HEK293 (cell line): ENCODE measurements around the gene NCKAP5.

Source experiments
- CTCF ChIA-PET: fragments of 350-600 bp; formaldehyde crosslinking; extraction: SDS; loops from one replicate; lab custom pipeline; 2021; ENCODE audit warnings: antibody characterized with exemption; lab: Yijun Ruan, JAX
- POLR2A ChIA-PET: fragments of 300-600 bp; formaldehyde crosslinking; extraction: SDS; loops from one replicate; lab custom pipeline; 2020; ENCODE audit warnings: antibody characterized with exemption, inconsistent platforms; lab: Yijun Ruan, JAX
- H3K27ac ChIP-seq: fragments of 200-500 bp; sonication (Bioruptor generic); 2 replicates; pipeline ENCODE4 v1.5.1; 2014; ENCODE audit warnings: low read depth, low read length, control low read depth, inconsistent platforms; ENCODE audit errors: extremely low read depth
- H3K36me3 ChIP-seq, 2 experiments: fragments of 200-500 bp in 1 of 2; sonication (Bioruptor generic) in 1 of 2; 1 replicate in 1 of 2; 2 replicates in 1 of 2; pipeline ENCODE4 v1.5.1; 2014 to 2017; ENCODE audit warnings: inconsistent platforms in 2 of 2, low read length in 2 of 2; ENCODE audit not compliant: control insufficient read depth in 2 of 2, insufficient read depth in 1 of 2
- H3K4me1 ChIP-seq: fragments of 200-500 bp; sonication (Bioruptor generic); 2 replicates; pipeline ENCODE4 v1.5.1; 2014; ENCODE audit warnings: mild to moderate bottlenecking, low read length, inconsistent platforms; ENCODE audit not compliant: control insufficient read depth, insufficient read depth
- H3K4me3 ChIP-seq: 2 replicates; pipeline ENCODE4 v1.5.1; 2011; ENCODE audit warnings: low read depth, mild to moderate bottlenecking, control low read depth, low read length, moderate library complexity
- H3K9me3 ChIP-seq: fragments of 200-500 bp; sonication (Bioruptor generic); 2 replicates; pipeline ENCODE4 v1.5.1; 2014; ENCODE audit warnings: low read depth, low read length, inconsistent platforms; ENCODE audit not compliant: control insufficient read depth, insufficient read depth
- ELK4 ChIP-seq: IDR thresholded peaks from 2 replicates; pipeline ENCODE4 v1.6.1; 2011; ENCODE audit warnings: mild to moderate bottlenecking, low read depth, low read length, borderline replicate concordance
- MYNN ChIP-seq: fragments of 450-650 bp; formaldehyde crosslinking; IDR thresholded peaks from 2 replicates; pipeline ENCODE4 v1.5.1; 2016; ENCODE audit warnings: missing biosample characterization, missing genetic modification characterization, borderline replicate concordance
- SCRT1 ChIP-seq: fragments of 450-650 bp; formaldehyde crosslinking; IDR thresholded peaks from 2 replicates; pipeline ENCODE4 v1.5.1; 2016; ENCODE audit warnings: missing biosample characterization, missing genetic modification characterization, borderline replicate concordance
- ZBTB20 ChIP-seq: fragments of 450-650 bp; formaldehyde crosslinking; IDR thresholded peaks from 2 replicates; pipeline ENCODE4 v1.5.1; 2016; ENCODE audit warnings: missing biosample characterization, missing genetic modification characterization
- ZBTB44 ChIP-seq: fragments of 450-650 bp; IDR thresholded peaks from 2 replicates; pipeline ENCODE4 v1.5.1; 2018; ENCODE audit warnings: missing biosample characterization, mild to moderate bottlenecking, missing genetic modification characterization
- ZBTB48 ChIP-seq: fragments of 450-650 bp; formaldehyde crosslinking; IDR thresholded peaks from 2 replicates; pipeline ENCODE4 v1.5.1; 2016; ENCODE audit warnings: missing biosample characterization, missing genetic modification characterization
- ZFP41 ChIP-seq: fragments of 450-650 bp; formaldehyde crosslinking; IDR thresholded peaks from 2 replicates; pipeline ENCODE4 v1.5.1; 2016; ENCODE audit warnings: missing biosample characterization, missing genetic modification characterization, borderline replicate concordance
- ZNF146 ChIP-seq: fragments of 450-650 bp; formaldehyde crosslinking; IDR thresholded peaks from 2 replicates; pipeline ENCODE4 v1.5.1; 2016; ENCODE audit warnings: missing biosample characterization, missing genetic modification characterization
- ZNF175 ChIP-seq: fragments of 450-650 bp; formaldehyde crosslinking; IDR thresholded peaks from 2 replicates; pipeline ENCODE4 v1.5.1; 2016; ENCODE audit warnings: missing biosample characterization, missing genetic modification characterization
- ZNF214 ChIP-seq: fragments of 450-650 bp; formaldehyde crosslinking; IDR thresholded peaks from 2 replicates; pipeline ENCODE4 v1.5.1; 2017; ENCODE audit warnings: missing biosample characterization, mild to moderate bottlenecking, missing genetic modification characterization, borderline replicate concordance
- ZNF26 ChIP-seq: fragments of 450-650 bp; formaldehyde crosslinking; IDR thresholded peaks from 2 replicates; pipeline ENCODE4 v1.5.1; 2016; ENCODE audit warnings: missing biosample characterization, missing genetic modification characterization
- ZNF350 ChIP-seq: fragments of 450-650 bp; formaldehyde crosslinking; IDR thresholded peaks from 2 replicates; pipeline ENCODE4 v1.5.0; 2017; ENCODE audit warnings: missing biosample characterization, mild to moderate bottlenecking, missing genetic modification characterization
- ZNF426 ChIP-seq: fragments of 450-650 bp; formaldehyde crosslinking; IDR thresholded peaks from 2 replicates; pipeline ENCODE4 v1.5.1; 2017; ENCODE audit warnings: missing biosample characterization, missing genetic modification characterization, mild to moderate bottlenecking, inconsistent platforms, moderate library complexity
- ZNF449 ChIP-seq: fragments of 450-650 bp; formaldehyde crosslinking; IDR thresholded peaks from 2 replicates; pipeline ENCODE4 v1.5.1; 2017; ENCODE audit warnings: missing biosample characterization, mild to moderate bottlenecking, missing genetic modification characterization, moderate library complexity
- ZNF521 ChIP-seq: fragments of 450-650 bp; formaldehyde crosslinking; IDR thresholded peaks from 2 replicates; pipeline ENCODE4 v1.5.1; 2017; ENCODE audit warnings: missing biosample characterization, mild to moderate bottlenecking, missing genetic modification characterization
- ZNF530 ChIP-seq: fragments of 450-650 bp; formaldehyde crosslinking; IDR thresholded peaks from 2 replicates; pipeline ENCODE4 v1.5.1; 2016; ENCODE audit warnings: low read depth, missing biosample characterization, missing genetic modification characterization
- ZNF560 ChIP-seq: fragments of 450-650 bp; formaldehyde crosslinking; IDR thresholded peaks from 2 replicates; pipeline ENCODE4 v1.5.1; 2017; ENCODE audit warnings: missing biosample characterization, missing genetic modification characterization, borderline replicate concordance
- ZNF658 ChIP-seq: fragments of 450-650 bp; formaldehyde crosslinking; IDR thresholded peaks from 2 replicates; pipeline ENCODE4; 2016; ENCODE audit warnings: missing biosample characterization, missing genetic modification characterization
- ZSCAN16 ChIP-seq: fragments of 450-650 bp; formaldehyde crosslinking; IDR thresholded peaks from 2 replicates; pipeline ENCODE4 v1.5.1; 2016; ENCODE audit warnings: missing biosample characterization, missing genetic modification characterization
- ZSCAN4 ChIP-seq: fragments of 450-650 bp; formaldehyde crosslinking; IDR thresholded peaks from 2 replicates; pipeline ENCODE4 v1.5.1; 2017; ENCODE audit warnings: missing biosample characterization, missing genetic modification characterization
- TF ChIP-seq, protein P1 (sequence below): fragments of 450-650 bp; formaldehyde crosslinking; IDR thresholded peaks from 2 replicates; pipeline ENCODE4 v1.5.1; 2016; ENCODE audit warnings: missing biosample characterization, missing genetic modification characterization

Gene NCKAP5

DNA sequence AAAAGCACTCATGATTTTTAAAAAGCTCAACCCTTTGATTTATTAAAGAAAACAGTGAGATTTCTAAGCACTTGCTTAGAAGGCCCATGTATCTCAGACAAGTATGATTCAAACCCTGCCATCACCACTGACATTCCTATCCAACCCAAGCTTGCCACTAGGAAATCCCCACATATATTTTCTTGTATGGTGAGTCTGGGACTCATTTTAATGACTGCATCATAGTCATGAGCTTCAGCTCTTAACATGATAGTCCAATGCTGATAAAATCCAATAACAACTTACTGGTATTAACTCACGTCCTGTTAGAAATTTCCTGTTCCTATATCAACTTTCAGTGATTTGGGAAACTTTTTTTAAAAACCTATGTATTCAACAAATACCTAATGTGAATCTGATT is 39.4 kb upstream of the NCKAP5 start:
- Histone ChIP-seq H3K9me3 (no peaks in the 10 kb centered on the region), H3K27ac (no peak overlapping the region), H3K4me3 (no peak overlapping the region), H3K36me3 (no peaks in the 10 kb centered on the region), H3K4me1 (no peaks in the 10 kb centered on the region)
- ChIA-PET CTCF (interaction anchor here (0.6 to 1.6 kb wide), 4 partner anchors 27 to 427 kb away, joined by 3 to 5 read pairs (median 4); no protein-coding TSS in a partner anchor), POLR2A (interaction anchor here (0.7 kb wide), 1 partner anchor 37 kb away, joined by 3 read pairs; no protein-coding TSS in a partner anchor)
- TF ChIP-seq ZSCAN16 (tag by site-specific recombination) (no peak), ZBTB48 (tag by site-specific recombination) (no peak), ZNF560 (tag by site-specific recombination) (no peak)

DNA sequence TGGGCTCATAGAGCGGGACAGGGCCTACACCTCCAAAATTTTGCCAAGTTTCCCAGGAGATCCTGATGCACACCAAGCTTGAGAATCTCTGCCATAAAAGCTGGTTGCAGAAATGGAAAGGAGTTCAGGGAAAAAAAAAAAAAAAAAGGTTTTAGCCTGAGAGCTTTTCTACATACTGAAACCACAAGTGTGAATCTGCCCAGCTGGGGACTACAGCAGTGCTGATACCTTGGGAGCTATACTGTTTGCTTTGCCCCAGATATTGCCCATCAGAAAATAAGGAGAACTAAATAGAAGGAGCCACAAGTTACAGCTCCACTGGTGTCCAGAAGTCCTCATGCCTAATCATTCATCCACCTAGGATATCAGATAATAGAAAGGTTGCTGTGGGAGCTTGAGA is 38.4 kb upstream of the NCKAP5 start:
- Histone ChIP-seq H3K4me1 (no peaks in the 10 kb centered on the region), H3K36me3 (no peaks in the 10 kb centered on the region), H3K27ac (no peak overlapping the region)
- CTCF ChIA-PET = interaction anchor here (1.6 kb wide), 1 partner anchor 26 kb away, joined by 5 read pairs; no protein-coding TSS in a partner anchor
- no peak for TF ChIP-seq ZNF146 (tag by site-specific recombination)
- no peak for TF ChIP-seq ZSCAN16 (tag by site-specific recombination)
- no peak for TF ChIP-seq ZNF449
- TF ChIP-seq ZNF521 (tag by site-specific recombination) = no peak
- no peak for TF ChIP-seq ZNF350 (tag by site-specific recombination)
- no peak for TF ChIP-seq ZNF530 (tag by site-specific recombination)
- TF ChIP-seq ZNF426 (tag by site-specific recombination) = no peak
- TF ChIP-seq ZSCAN4 (tag by site-specific recombination) = no peak
- no peak for TF ChIP-seq ELK4
- TF ChIP-seq, protein P1, sequence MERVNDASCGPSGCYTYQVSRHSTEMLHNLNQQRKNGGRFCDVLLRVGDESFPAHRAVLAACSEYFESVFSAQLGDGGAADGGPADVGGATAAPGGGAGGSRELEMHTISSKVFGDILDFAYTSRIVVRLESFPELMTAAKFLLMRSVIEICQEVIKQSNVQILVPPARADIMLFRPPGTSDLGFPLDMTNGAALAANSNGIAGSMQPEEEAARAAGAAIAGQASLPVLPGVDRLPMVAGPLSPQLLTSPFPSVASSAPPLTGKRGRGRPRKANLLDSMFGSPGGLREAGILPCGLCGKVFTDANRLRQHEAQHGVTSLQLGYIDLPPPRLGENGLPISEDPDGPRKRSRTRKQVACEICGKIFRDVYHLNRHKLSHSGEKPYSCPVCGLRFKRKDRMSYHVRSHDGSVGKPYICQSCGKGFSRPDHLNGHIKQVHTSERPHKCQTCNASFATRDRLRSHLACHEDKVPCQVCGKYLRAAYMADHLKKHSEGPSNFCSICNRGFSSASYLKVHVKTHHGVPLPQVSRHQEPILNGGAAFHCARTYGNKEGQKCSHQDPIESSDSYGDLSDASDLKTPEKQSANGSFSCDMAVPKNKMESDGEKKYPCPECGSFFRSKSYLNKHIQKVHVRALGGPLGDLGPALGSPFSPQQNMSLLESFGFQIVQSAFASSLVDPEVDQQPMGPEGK (tag by site-specific recombination) = no peak
- TF ChIP-seq ZBTB20 = no peak
- TF ChIP-seq ZNF175 = no peak
- TF ChIP-seq, all 188 proteins: peak for 0
- POLR2A ChIA-PET = interaction anchor here (0.6 kb wide), 1 partner anchor 13 kb away, joined by 3 read pairs; no protein-coding TSS in a partner anchor
- Histone ChIP-seq H3K9me3 (no peaks in the 10 kb centered on the region), H3K4me3 (no peak overlapping the region)

DNA sequence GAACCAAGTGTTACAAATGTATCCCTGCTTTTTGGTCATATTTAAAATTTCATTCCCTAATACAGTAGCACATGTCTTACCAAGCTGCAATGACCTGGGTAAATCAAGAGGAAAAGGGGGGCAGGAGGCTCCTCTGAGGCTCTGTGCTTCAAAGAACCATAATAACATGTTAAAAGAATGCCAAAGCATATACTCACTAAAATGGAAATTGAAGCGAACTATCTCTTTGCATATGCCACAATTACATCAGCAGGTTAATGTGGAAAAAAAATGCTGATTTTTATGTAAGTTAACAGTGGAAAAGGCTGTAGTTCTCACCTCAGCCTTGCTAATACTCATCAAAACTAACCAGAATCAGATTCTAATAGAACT is 37.5 kb upstream of the NCKAP5 start:
- H3K9me3 ChIP-seq = no peaks in the 10 kb centered on the region
- ChIA-PET POLR2A (no interaction called here), CTCF (interaction anchor here (0.6 kb wide), 1 partner anchor 343 kb away, joined by 3 read pairs; no protein-coding TSS in a partner anchor)
- no peaks in the 10 kb centered on the region for H3K4me1 ChIP-seq
- H3K27ac ChIP-seq = no peak overlapping the region
- H3K36me3 ChIP-seq = no peaks in the 10 kb centered on the region
- H3K4me3 ChIP-seq = no peak overlapping the region
- no peak for TF ChIP-seq ELK4
- no peak for TF ChIP-seq ZFP41 (tag by site-specific recombination)
- no peak for TF ChIP-seq ZBTB44
- TF ChIP-seq ZNF26 (tag by site-specific recombination) = no peak
- no peak for TF ChIP-seq MYNN (tag by site-specific recombination)
- TF ChIP-seq ZNF214 (tag by site-specific recombination) = no peak
- TF ChIP-seq SCRT1 (tag by site-specific recombination) = no peak
- TF ChIP-seq ZNF658 (tag by site-specific recombination) = no peak
